Gastrocnemius medialis (tissue), 4 donors: ENCODE data around the gene RCAN3. TPM values are rescaled to one million over a fixed set of nuclear protein-coding genes. Genes with fewer than 3 reads are reported as not detected.

Source experiments
- ATAC-seq, 2 donors: fragments of 150-250 bp; one replicate each; pipeline ENCODE4 v1.9.1; 2016
- DNase-seq, 2 donors: peaks; one replicate each; pipeline ENCODE4 v3.0.0-alpha.2; 2019
- H3K27ac ChIP-seq, 4 donors: fragments of 200-600 bp; sonication (generic); 1 replicate in 1 of 4; 2 replicates in 3 of 4; pipeline ENCODE4 v1.5.1; 2016 to 2018; ENCODE audit warnings: mild to moderate bottlenecking in 2 of 4, moderate library complexity in 1 of 4
- H3K27me3 ChIP-seq, 3 donors: fragments of 200-600 bp; sonication (generic) in 2 of 3; 1 replicate in 1 of 3; 2 replicates in 2 of 3; pipeline versions ENCODE4 v1.5.1 to v1.6.0; 2016 to 2019; ENCODE audit warnings: mild to moderate bottlenecking in 1 of 3, moderate library complexity in 1 of 3
- H3K36me3 ChIP-seq, 2 donors: fragments of 200-600 bp; sonication (generic) in 1 of 2; one replicate each; pipeline ENCODE4 v1.5.1; 2017 to 2018
- H3K4me1 ChIP-seq, 2 donors: fragments of 200-600 bp; sonication (generic) in 1 of 2; one replicate each; pipeline ENCODE4 v1.5.1; 2016 to 2017; ENCODE audit warnings: mild to moderate bottlenecking in 2 of 2
- H3K4me3 ChIP-seq, 4 donors: fragments of 200-600 bp; sonication (generic) in 3 of 4; 1 replicate in 1 of 4; 2 replicates in 3 of 4; pipeline ENCODE4 v1.5.1; 2016 to 2019; ENCODE audit warnings: mild to moderate bottlenecking in 2 of 4
- H3K9me3 ChIP-seq, 3 donors: fragments of 200-600 bp; sonication (generic) in 2 of 3; 1 replicate in 1 of 3; 2 replicates in 2 of 3; pipeline ENCODE4 v1.5.1; 2016 to 2019
- POLR2A ChIP-seq, 2 donors: fragments of 450-650 bp; IDR thresholded peaks; one replicate each; pipeline ENCODE4 v1.6.1; 2017; ENCODE audit warnings: antibody characterized with exemption in 2 of 2, mild to moderate bottlenecking in 2 of 2, moderate library complexity in 2 of 2
- in situ Hi-C, 4 donors: fragments of 200-750 bp; cut with MboI; loops; one replicate each; pipeline versions ENCODE4 v1.15.0 to v1.8.0; 2017; ENCODE audit warnings: low sequenced_read_pairs in 4 of 4
- intact Hi-C: fragments of 100-400 bp; cut with DNase I; formaldehyde crosslinking; loops from one replicate; pipeline ENCODE4 v1.15.1; 2023; ENCODE audit warnings: low total_unique reads
- total RNA-seq, 4 donors: library from RNA; depleted of rRNA; stranded (reverse); fragments of >200 nt; gene quantifications; one replicate each; pipeline versions ENCODE4 v1.1.0 to v1.2.3, GENCODE V29; 2016
- TF ChIP-seq, protein P1 (sequence below), 5 experiments: fragments of 450-650 bp in 3 of 5; fragments of 200-600 bp in 2 of 5; sonication (generic) in 2 of 5; IDR thresholded peaks in 4 of 5; conservative IDR thresholded peaks in 1 of 5; 1 replicate in 4 of 5; 2 replicates in 1 of 5; pipeline ENCODE4 v1.5.1; 2016 to 2019; ENCODE audit warnings: antibody characterized with exemption in 5 of 5, mild to moderate bottlenecking in 3 of 5, moderate library complexity in 3 of 5

The RCAN3 gene
- total RNA-seq, 4 donors from 2014 or later, result 1.3 to 2.1 (median 1.8) TPM

GRCh38 chr1:24465638-24466037 lies 37.0 kb upstream of the RCAN3 start:
- intact Hi-C loops (no loop called here), in situ Hi-C loops (no loop called here)
- ATAC-seq, result no peak
- TF ChIP-seq, protein P1, sequence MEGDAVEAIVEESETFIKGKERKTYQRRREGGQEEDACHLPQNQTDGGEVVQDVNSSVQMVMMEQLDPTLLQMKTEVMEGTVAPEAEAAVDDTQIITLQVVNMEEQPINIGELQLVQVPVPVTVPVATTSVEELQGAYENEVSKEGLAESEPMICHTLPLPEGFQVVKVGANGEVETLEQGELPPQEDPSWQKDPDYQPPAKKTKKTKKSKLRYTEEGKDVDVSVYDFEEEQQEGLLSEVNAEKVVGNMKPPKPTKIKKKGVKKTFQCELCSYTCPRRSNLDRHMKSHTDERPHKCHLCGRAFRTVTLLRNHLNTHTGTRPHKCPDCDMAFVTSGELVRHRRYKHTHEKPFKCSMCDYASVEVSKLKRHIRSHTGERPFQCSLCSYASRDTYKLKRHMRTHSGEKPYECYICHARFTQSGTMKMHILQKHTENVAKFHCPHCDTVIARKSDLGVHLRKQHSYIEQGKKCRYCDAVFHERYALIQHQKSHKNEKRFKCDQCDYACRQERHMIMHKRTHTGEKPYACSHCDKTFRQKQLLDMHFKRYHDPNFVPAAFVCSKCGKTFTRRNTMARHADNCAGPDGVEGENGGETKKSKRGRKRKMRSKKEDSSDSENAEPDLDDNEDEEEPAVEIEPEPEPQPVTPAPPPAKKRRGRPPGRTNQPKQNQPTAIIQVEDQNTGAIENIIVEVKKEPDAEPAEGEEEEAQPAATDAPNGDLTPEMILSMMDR (IDR thresholded peaks at IDR 0.05 in 4 of 5, conservative IDR thresholded peaks at IDR 0.05 in 1 of 5), result no peak
- no peak for TF ChIP-seq POLR2A (IDR thresholded peaks at IDR 0.05)
- H3K27ac ChIP-seq, result no peak overlapping the region
- H3K4me1 ChIP-seq, result no peaks in the 10 kb centered on the region
- H3K4me3 ChIP-seq, result no peak overlapping the region
- peaks cover 0 to 4% of the 10 kb centered on the region in 2 donors for H3K36me3 ChIP-seq
- no peaks in the 10 kb centered on the region for H3K27me3 ChIP-seq
- no peaks in the 10 kb centered on the region for H3K9me3 ChIP-seq
- DNase-seq, result no peak

DNA sequence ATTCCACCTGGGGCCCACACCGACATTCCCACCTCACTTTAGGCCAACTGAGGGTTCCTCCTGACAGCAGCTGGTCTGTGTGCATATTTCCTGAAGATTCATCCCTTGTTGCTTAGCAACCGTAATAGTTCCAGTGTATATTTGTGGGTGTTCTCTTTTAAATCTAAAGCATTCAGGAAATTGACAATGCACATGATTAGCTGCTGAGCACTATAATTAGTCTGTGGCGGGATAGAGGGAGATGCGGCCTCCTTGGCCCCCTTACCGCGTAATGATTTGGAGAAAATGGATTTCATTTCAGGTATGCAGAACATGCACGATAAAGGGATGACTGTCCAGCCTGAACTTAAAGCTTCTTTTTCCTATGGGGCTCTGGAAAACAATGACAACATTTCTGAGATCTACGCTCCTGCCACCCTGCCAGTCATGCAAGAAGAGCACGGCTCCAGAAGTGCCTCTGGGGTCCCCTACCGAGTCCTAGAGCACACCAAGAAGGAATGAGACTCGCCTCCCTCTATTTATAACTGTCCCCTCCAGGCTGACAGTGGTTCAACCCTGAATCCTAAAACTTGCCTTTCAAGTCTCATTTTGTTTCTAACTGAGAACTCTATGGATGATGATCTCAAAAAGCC lies 33.8 kb upstream of the RCAN3 start:
- intact Hi-C loops (no loop called here), in situ Hi-C loops (no loop called here)

GRCh38 chr1:24470592-24470991 lies 32.0 kb upstream of the RCAN3 start:
- no peak for ATAC-seq
- Histone ChIP-seq H3K36me3 (peaks cover 0 to 4% of the 10 kb centered on the region in 2 donors), H3K27me3 (no peaks in the 10 kb centered on the region), H3K4me1 (no peaks in the 10 kb centered on the region), H3K4me3 (no peak overlapping the region), H3K9me3 (no peaks in the 10 kb centered on the region), H3K27ac (no peak overlapping the region)
- TF ChIP-seq, protein P1 (IDR thresholded peaks at IDR 0.05 in 4 of 5, conservative IDR thresholded peaks at IDR 0.05 in 1 of 5), result no peak
- TF ChIP-seq POLR2A (IDR thresholded peaks at IDR 0.05), result no peak
- intact Hi-C loops (no loop called here), in situ Hi-C loops (no loop called here)
- DNase-seq, result no peak

More for the DNA sequence above, 33.8 kb upstream of the RCAN3 start:
- no peak overlapping the region for H3K4me3 ChIP-seq
- ATAC-seq (no peak), DNase-seq (no peak)
- no peaks in the 10 kb centered on the region for H3K4me1 ChIP-seq
- peaks cover 0 to 4% of the 10 kb centered on the region in 2 donors for H3K36me3 ChIP-seq
- TF ChIP-seq, protein P1 (IDR thresholded peaks at IDR 0.05 in 4 of 5, conservative IDR thresholded peaks at IDR 0.05 in 1 of 5), result no peak
- TF ChIP-seq POLR2A (IDR thresholded peaks at IDR 0.05), result no peak
- no peak overlapping the region for H3K27ac ChIP-seq
- H3K27me3 ChIP-seq, result no peaks in the 10 kb centered on the region
- no peaks in the 10 kb centered on the region for H3K9me3 ChIP-seq

DNA sequence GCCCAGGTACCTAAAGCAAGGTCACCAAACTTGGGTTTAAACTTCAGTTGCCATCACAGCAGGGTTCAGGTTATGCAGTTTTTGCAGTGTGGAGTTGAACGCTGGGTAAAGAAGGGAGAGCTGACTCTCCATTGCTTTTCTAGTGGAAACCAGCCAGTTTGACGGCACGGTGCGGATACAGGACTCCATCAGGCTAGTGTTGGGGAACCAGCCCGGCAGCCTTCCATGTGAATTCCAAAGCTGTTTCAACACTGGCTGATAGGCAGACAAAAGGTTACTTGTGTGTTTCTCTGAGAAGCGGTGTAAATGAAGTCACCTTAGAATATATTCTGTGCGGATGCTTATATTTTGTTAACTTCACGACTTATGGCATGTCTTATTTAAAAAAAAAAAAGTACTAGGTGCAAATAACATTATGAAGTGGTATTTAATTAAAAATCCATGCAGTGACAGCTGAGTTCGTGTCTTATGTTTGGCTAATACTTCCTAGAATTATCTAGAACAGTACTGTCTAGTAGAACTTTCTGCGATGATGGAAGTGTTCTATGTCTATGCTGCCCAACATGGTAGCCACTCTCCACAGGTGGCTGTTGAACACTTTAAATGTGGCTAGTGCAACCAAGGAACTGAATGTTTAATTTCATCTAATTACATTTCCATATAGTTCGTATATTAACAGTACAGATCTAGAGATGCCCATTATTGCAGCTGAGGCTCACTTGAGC lies 29.9 kb upstream of the RCAN3 start:
- Histone ChIP-seq H3K9me3 (no peaks in the 10 kb centered on the region), H3K27me3 (no peaks in the 10 kb centered on the region), H3K4me3 (no peak overlapping the region), H3K27ac (no peak overlapping the region), H3K36me3 (no peaks in the 10 kb centered on the region), H3K4me1 (no peaks in the 10 kb centered on the region)
- ATAC-seq, result no peak
- in situ Hi-C loops, result no loop called here
- no peak for DNase-seq
- no peak for TF ChIP-seq POLR2A (IDR thresholded peaks at IDR 0.05)
- TF ChIP-seq, protein P1 (IDR thresholded peaks at IDR 0.05 in 4 of 5, conservative IDR thresholded peaks at IDR 0.05 in 1 of 5), result no peak
- intact Hi-C loops, result no loop called here
